Body of pancreas (tissue), 4 donors: ENCODE measurements around the gene CAPZA1. TPM values are rescaled to one million over a fixed set of nuclear protein-coding genes. Genes with fewer than 3 reads are reported as not detected.

Source experiments
- ATAC-seq: fragments of 150-250 bp; one replicate; pipeline ENCODE4 v1.9.1; 2016
- DNase-seq, 4 donors: peaks; one replicate each; pipeline ENCODE4 v3.0.0-alpha.2; 2019
- H3K27ac ChIP-seq, 4 donors: fragments of 200-600 bp; sonication (generic); 1 replicate in 3 of 4; 2 replicates in 1 of 4; pipeline versions ENCODE4 v1.5.1 to v1.6.1; 2016 to 2019; ENCODE audit warnings: mild to moderate bottlenecking in 1 of 4, mixed read lengths in 1 of 4, moderate library complexity in 1 of 4
- H3K27me3 ChIP-seq, 2 donors: fragments of 200-600 bp; sonication (generic); one replicate each; pipeline ENCODE4 v1.6.0; 2016; ENCODE audit warnings: mild to moderate bottlenecking in 1 of 2
- H3K36me3 ChIP-seq, 2 donors: fragments of 200-600 bp; sonication (generic); replicated peaks in 1 of 2; 2 replicates each; pipeline ENCODE4 v1.5.1; 2016; ENCODE audit warnings: low read depth in 2 of 2; ENCODE audit not compliant: insufficient read depth in 1 of 2
- H3K4me1 ChIP-seq: fragments of 200-600 bp; sonication (generic); one replicate; pipeline ENCODE4 v1.6.0; 2016
- H3K4me3 ChIP-seq, 2 donors: fragments of 200-600 bp; sonication (generic); 1 replicate in 1 of 2; 2 replicates in 1 of 2; pipeline ENCODE4 v1.5.1; 2016 to 2019
- H3K9me3 ChIP-seq, 3 donors: fragments of 200-600 bp; sonication (generic); 1 replicate in 2 of 3; 2 replicates in 1 of 3; pipeline ENCODE4 v1.5.1; 2016
- POLR2A ChIP-seq, 3 donors: fragments of 450-650 bp; IDR thresholded peaks; one replicate each; pipeline ENCODE4 v1.6.1; 2016; ENCODE audit warnings: antibody characterized with exemption in 3 of 3, mild to moderate bottlenecking in 2 of 3
- WGBS, 2 donors: methylation state at CpG; one replicate each; pipeline ENCODE4 v1.1.5; 2017; 5-methylcytosine and 5-hydroxymethylcytosine counted together
- intact Hi-C: fragments of 100-400 bp; cut with DNase I; formaldehyde crosslinking; loops from one replicate; pipeline ENCODE4 v1.15.1; 2023
- small RNA-seq: library from RNA; depleted of rRNA; stranded (forward); fragments of <200 nt; gene quantifications from one replicate; pipeline ENCODE3, GENCODE V24; 2016
- total RNA-seq, 2 donors: library from RNA; depleted of rRNA; stranded (reverse); fragments of >200 nt; gene quantifications; one replicate each; pipeline ENCODE4 v1.1.0, GENCODE V29; 2016
- TF ChIP-seq, protein P1 (sequence below), 7 experiments: fragments of 450-650 bp in 4 of 7; fragments of 200-600 bp in 3 of 7; sonication (generic) in 3 of 7; IDR thresholded peaks; one replicate each; pipeline ENCODE4 v1.5.1; 2016 to 2019; ENCODE audit warnings: antibody characterized with exemption in 7 of 7

Gene CAPZA1
- total RNA-seq, 2 donors from 2014 or later = 56.0 to 66.9 TPM

DNA sequence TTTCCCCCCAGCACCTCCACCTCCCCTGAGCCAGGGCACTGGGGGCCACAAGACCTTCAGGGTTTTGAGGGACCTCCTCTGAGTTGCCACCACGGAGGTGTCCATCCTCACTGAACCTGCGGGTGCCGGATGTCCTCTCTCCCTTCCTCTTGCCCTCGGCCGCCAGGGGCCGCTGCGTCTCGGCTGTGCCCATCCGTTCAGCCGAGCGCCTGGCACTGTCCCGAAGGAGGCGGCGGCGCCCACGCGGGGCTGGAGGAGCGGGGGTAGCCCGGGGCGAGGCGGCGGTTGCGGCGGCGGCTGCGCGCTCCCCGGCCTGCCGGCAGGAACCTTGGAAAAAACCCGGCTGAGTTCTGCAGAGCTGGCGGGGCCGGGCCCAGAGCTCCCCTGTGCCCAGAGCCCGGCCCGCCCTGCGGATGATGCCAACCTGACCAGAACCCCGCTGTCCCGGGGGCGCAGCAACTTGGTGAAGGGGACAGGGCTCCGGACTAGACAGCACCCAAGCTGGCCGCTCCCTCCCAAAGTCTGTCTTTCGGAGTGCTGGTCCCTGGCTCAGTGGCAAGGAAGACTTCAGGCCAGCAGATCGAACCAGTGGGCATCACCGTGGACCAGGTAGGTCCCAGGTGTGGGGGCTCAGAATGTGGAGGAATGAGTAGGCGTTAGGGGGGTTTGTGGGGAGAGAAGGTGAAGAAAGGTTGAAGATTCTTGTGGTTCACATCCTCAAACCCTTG lies 99.2 kb downstream of the CAPZA1 start:
- ATAC-seq = no peak
- 17 to 43% methylated on average over 17 to 44 of the region's 44 CpGs for WGBS, 2 donors
- Histone ChIP-seq H3K27me3 (no peaks in the 10 kb centered on the region), H3K9me3 (no peaks in the 10 kb centered on the region), H3K4me1 (peaks cover 32% of the 10 kb centered on the region), H3K36me3 (no peaks in the 10 kb centered on the region), H3K4me3 (no peak overlapping the region), H3K27ac (no peak overlapping the region)
- TF ChIP-seq POLR2A (IDR thresholded peaks at IDR 0.05) = no peak
- TF ChIP-seq, protein P1, sequence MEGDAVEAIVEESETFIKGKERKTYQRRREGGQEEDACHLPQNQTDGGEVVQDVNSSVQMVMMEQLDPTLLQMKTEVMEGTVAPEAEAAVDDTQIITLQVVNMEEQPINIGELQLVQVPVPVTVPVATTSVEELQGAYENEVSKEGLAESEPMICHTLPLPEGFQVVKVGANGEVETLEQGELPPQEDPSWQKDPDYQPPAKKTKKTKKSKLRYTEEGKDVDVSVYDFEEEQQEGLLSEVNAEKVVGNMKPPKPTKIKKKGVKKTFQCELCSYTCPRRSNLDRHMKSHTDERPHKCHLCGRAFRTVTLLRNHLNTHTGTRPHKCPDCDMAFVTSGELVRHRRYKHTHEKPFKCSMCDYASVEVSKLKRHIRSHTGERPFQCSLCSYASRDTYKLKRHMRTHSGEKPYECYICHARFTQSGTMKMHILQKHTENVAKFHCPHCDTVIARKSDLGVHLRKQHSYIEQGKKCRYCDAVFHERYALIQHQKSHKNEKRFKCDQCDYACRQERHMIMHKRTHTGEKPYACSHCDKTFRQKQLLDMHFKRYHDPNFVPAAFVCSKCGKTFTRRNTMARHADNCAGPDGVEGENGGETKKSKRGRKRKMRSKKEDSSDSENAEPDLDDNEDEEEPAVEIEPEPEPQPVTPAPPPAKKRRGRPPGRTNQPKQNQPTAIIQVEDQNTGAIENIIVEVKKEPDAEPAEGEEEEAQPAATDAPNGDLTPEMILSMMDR (IDR thresholded peaks at IDR 0.05) = peak; percentile 65 to 94 (median 85)
- intact Hi-C loops = loop anchor here (10.0 kb wide), 1 partner anchor 326 kb away; no protein-coding TSS in a partner anchor
- peak; percentile 74 to 83 (median 82) for DNase-seq

DNA sequence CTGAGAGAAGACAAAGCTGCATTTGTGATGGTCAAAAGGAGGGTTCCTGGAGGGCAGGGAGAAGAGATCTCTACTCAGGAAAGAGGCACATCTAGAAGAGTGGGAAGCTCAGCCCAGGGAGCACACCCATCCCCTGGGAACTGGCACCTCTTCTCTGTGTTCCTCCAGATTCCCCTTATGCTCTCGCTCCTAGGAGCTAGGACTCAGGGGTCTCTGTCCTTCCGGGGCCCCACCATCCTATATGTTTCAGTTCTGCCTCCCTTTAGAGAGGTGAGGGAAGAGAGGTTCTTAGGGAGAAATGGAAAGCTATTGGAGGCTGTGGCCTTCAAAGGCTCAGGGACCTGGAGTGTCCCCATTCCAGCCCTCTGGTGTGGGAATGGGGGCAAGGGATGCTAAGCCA lies 100.1 kb downstream of the CAPZA1 start:
- Histone ChIP-seq H3K9me3 (no peaks in the 10 kb centered on the region), H3K27ac (no peak overlapping the region), H3K4me1 (peaks cover 24% of the 10 kb centered on the region), H3K27me3 (no peaks in the 10 kb centered on the region), H3K36me3 (no peaks in the 10 kb centered on the region), H3K4me3 (no peak overlapping the region)
- no peak for TF ChIP-seq POLR2A (IDR thresholded peaks at IDR 0.05)
- TF ChIP-seq, protein P1 (IDR thresholded peaks at IDR 0.05) = no peak
- ATAC-seq (no peak), DNase-seq (no peak)
- intact Hi-C loops = loop anchor here (5.0 to 10.0 kb wide), 3 partner anchors 83 to 345 kb away; no protein-coding TSS in a partner anchor
- 82 to 95% methylated on average over 2 of the region's 2 CpGs for WGBS, 2 donors

DNA sequence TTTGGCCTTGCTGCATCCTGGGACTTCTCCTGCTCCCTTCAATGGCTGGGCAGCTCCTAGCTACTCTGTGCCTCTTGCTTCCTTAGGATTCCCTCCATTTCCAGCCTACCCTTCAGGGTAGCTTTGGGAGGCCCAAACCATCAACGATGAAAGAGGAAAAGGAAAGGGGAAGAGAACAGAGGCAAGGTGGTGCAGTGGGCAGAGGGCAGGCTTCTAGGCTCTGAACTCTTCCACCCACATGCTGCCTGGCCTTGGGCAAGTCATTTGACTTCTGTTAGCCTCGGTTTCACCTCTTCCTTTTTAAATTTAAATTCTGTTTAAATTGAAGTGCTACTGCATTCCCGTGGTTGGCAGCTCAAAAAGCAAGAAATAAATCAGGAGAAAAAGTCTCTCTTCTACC lies 101.2 kb downstream of the CAPZA1 start:
- 38 to 40% methylated on average over 3 of the region's 3 CpGs for WGBS, 2 donors
- TF ChIP-seq, protein P1 (IDR thresholded peaks at IDR 0.05) = no peak
- Histone ChIP-seq H3K4me1 (peaks cover 18% of the 10 kb centered on the region), H3K27me3 (no peaks in the 10 kb centered on the region), H3K9me3 (no peaks in the 10 kb centered on the region), H3K36me3 (no peaks in the 10 kb centered on the region), H3K4me3 (no peak overlapping the region), H3K27ac (no peak overlapping the region)
- DNase-seq = no peak
- intact Hi-C loops = loop anchor here (5.0 to 10.0 kb wide), 2 partner anchors 82 to 344 kb away; no protein-coding TSS in a partner anchor
- no peak for ATAC-seq

Small RNA genes lying within 50 kb of the gene (small RNA-seq; reads per million reads assigned to genes)
- not detected for gene RNU7-70P

Other genes starting within 250 kb of the CAPZA1 start
- gene CTTNBP2NL, start 223.6 kb upstream of the CAPZA1 start, total RNA-seq = 10 to 100 TPM in 1 of 2 donors, 1 to 10 TPM in 1; 8.6 to 15.2 TPM
- gene WNT2B, start 110.9 kb upstream of the CAPZA1 start, total RNA-seq = 1 to 10 TPM; 1.6 to 3.9 TPM
- gene ST7L, start 691 bp upstream of the CAPZA1 start, total RNA-seq = 10 to 100 TPM in 1 of 2 donors, 1 to 10 TPM in 1; 9.6 to 22.3 TPM
- gene MOV10, start 54.8 kb downstream of the CAPZA1 start, total RNA-seq = 10 to 100 TPM; 26.2 to 29.3 TPM
- 100 to 1,000 TPM in 1 of 2 donors, 10 to 100 TPM in 1; 75.5 to 136 TPM for gene RHOC, start 87.3 kb downstream of the CAPZA1 start, total RNA-seq
- 1 to 10 TPM in 1 of 2 donors, under 1 TPM in 1; 0.66 to 2.3 TPM for gene PPM1J, start 95.5 kb downstream of the CAPZA1 start, total RNA-seq